GOT3 (cell line): ENCODE results near the gene GJB3.
"Not testable (repeated sequence)": the region's sequence is repeated elsewhere in the genome, so short reads cannot be mapped to it uniquely, and the experiment has no call there.

Experiments used
- DNase-seq: peaks from one replicate; lab custom pipeline; 2025; ENCODE audit warnings: mixed read lengths; lab: John Stamatoyannopoulos, UW

Gene GJB3

GRCh38 chr1:34786521-34787325, 5.7 kb downstream of the GJB3 start:
- DNase-seq = no peak

DNA sequence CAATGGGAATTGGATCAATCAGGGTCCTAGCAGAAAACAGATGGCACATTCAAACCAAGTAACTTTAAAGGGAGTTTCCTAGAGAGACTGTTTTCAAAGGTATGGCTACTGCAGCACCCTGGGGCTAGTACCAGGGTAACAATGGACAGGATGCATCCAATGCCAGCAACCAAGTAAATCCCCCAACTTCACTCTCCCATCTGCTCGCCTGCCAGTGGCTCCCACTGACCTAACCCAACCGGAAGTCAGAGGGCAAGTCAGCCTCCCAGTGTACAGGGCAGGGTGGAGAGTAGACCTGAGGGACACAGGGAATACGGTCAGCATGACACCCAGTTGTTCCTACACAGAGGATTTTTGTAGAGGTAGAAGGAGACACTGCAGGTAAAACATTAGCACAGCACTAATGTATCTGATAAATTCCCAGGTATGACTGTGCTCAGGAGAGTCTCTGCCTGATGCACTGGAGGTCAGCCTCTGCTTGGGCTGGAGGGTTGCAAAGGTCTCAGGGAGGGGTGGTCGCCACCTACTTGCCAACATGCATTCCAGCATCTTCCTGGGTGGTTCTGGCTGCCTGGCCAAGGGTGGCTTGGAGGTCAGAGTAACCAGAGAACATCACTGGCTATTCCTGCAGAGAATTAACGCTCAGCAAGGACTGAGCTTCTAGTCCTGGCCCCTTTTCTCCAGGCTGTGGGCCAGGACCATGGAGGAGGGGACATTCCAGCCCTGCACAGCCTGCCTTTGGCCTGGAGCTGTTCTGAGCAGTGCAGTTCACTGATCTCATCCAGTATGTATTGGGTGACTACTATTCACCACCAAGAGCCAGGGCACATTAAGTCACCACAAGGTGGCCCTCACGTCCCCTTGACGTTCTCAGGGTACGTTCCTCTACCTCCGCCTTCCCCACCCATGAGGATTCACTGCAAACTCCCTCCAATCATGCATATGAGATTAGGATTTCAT, 6.7 kb downstream of the GJB3 start:
- no peak for DNase-seq

- no peak for DNase-seq
Observed at GRCh38 chr1:34790985-34791384, 10.0 kb downstream of the GJB3 start.

- no peak for DNase-seq
Observed at GRCh38 chr1:34792424-34792823, 11.4 kb downstream of the GJB3 start.

DNA sequence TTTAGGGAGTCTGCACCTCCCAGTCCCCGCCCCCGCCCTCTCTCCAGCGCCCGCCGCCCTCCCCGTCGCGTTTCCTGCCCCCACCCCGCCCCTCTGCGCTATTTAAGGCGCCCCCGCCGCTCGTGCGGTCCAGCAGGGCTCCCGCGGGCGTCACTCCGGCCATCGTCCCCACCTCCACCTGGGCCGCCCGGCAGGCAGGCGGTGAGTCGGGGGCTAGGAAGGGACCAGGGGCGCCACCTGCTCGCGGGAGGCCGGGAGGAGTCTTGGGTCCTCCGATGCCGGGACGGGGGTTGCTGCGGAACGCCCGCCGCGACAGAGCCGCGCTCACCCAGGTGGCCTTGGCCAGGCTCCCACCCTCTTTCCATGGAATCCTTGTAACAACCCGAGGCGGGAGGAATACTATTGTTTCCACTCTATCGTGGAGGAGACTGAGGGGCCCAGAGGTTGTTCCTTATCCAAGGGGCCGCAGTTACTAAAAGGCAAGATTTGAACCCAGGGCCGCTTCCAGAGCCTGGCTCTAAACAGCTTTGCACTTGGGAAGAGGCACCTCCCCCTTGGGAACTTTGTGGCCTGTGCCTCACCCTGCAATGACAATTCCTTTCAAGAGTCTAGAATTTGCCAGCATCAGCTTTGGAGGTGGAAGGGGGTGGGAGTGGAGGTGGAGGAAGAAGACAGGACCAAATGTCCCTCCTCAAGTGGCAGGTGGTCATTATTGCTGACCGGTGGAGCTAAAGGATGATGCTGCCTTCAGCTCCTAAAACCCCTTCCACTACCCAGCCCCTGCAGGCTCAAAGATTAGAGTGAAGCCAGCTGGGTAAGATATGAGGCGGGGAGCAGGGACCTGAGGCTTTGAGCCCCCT, 12.1 kb downstream of the GJB3 start, which contains the start of gene GJA4:
Gene GJA4 (plus strand): TSS at position 132 of the 860 bp plus-strand sequence. CDS start 1,215 bp downstream, outside the sequence.
- DNase-seq = no peak

DNA sequence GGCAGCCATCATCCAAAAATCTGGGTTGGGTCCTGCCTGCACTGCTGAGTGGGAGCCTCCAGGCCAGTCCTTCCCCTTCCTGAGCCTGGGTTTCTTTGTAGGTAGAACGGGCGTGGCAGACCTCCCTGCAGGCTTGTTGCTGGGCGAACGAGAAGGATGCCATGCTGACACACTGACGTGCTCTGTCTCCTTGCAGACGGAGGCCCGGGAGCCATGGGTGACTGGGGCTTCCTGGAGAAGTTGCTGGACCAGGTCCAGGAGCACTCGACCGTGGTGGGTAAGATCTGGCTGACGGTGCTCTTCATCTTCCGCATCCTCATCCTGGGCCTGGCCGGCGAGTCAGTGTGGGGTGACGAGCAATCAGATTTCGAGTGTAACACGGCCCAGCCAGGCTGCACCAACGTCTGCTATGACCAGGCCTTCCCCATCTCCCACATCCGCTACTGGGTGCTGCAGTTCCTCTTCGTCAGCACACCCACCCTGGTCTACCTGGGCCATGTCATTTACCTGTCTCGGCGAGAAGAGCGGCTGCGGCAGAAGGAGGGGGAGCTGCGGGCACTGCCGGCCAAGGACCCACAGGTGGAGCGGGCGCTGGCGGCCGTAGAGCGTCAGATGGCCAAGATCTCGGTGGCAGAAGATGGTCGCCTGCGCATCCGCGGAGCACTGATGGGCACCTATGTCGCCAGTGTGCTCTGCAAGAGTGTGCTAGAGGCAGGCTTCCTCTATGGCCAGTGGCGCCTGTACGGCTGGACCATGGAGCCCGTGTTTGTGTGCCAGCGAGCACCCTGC, 13.2 kb downstream of the GJB3 start:
- no peak for DNase-seq

DNA sequence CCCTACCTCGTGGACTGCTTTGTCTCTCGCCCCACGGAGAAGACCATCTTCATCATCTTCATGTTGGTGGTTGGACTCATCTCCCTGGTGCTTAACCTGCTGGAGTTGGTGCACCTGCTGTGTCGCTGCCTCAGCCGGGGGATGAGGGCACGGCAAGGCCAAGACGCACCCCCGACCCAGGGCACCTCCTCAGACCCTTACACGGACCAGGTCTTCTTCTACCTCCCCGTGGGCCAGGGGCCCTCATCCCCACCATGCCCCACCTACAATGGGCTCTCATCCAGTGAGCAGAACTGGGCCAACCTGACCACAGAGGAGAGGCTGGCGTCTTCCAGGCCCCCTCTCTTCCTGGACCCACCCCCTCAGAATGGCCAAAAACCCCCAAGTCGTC, 13.8 kb downstream of the GJB3 start:
- DNase-seq = no peak

DNA sequence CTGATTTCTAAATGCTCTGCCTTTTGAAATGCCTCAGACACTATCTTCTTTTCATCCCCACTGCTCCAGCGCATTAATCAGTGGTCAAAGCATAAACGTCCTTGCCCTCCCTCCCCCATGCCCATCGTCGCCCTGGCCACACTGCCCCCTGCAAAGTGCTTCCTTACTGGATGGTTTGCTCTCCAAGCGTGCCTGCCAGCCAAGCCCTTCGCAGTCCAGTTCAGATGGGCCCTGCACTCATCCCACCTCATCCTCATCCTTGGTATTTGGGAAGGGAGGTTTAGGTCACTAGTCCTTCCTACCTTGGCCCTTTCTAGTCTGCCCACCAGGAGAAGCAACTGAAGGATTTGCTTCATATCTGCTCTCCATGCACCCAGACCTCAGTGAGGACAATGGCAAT, 14.9 kb downstream of the GJB3 start:
- no peak for DNase-seq

DNA sequence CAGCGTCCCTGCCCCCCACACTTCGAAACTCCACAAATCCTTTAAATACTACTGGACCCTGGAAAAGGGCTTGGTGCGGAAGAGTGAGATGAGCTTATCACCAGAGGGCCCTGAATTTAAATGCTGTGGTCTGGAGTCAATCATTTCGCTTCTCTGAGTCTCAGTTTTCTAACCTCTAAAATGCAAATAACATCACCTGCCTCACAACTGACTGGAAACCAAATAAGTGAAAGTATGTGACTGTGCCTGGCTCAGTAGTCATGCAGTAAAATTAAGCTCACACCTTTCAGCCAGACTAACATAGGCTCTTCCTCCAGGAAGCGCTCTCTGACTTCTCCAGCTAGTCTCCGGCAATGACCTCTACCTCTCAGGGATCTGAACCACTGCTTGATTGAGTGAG, 16.0 kb downstream of the GJB3 start:
- no peak for DNase-seq

GRCh38 chr1:34800214-34800613, 19.2 kb downstream of the GJB3 start:
- no peak for DNase-seq

DNA sequence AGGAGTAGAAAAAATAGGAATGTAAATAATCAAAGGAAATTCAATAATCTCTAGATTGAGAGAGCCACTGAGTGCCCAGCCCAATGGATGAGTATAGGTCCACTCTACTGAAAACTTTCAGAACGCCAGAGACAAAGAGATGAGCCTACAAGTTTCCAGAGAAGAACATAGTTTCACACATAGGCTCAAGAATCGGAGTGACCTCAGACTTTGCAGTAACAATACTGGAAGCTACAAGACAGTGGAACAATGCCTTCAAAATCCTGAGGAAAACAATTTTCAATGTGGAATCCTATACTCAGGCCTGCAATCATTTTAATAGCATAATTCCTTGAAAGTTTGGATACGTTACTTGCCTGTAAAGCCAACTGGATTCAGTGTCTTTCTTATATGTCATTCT, 22.8 kb downstream of the GJB3 start:
- DNase-seq = no peak

DNA sequence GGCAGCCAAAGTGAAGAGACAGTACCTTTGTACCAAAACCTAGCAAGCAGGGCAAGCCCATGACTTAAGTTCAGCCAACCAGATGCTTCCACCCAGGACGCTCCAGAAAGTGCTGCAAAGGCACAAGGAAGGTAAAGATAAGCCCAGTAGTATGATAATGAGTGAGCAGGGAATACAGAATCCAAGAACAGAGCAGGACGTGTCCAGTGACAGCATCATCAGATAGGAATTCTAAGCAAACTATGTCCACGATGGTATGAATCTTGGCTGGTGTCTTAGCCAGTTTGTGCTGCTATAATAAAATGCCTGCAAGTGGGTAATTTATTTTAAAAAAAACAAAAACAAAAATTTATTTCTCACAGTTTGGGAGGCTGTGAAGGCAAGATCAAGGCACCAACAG, 25.4 kb downstream of the GJB3 start:
- DNase-seq = no peak

DNA sequence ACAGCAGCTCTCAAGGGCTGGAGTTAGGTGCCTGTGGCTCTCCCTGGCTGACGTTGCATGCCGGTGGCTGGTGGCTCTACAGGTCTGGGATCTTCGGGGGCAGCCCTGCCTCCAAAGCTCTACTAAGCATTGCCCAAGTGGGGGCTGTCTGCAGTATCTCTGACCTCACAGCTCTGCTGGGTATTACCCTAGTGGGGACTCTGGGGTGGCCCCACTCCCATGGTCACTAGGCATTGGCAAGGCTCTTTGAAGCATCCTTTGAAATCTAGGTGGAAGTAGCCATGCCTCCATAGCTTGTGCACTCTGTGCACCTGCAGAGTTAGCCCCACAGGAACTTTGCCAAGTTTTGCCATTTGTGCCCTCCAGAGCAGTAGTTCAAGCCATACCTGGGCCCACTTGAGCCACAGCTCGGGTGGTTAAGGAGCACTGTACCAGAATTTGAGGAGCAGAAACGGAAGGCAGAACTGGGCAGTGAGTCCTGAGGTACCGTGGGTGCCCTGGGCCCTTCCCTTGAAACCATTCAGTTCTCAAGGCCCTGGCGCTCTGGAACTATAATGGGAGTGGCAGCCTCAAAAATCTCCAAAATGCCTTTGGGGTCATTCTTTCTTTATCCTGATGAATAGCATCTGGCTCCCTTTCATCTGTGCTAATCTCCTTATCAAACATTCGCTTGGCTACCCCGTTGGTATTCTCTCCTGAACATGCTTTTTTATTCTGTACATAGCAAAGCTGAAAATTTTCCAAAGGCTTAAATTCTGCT, 27.2 kb downstream of the GJB3 start:
- no peak for DNase-seq

GRCh38 chr1:34810781-34811180, 29.8 kb downstream of the GJB3 start:
- DNase-seq = not testable (repeated sequence)

GRCh38 chr1:34816332-34816731, 35.3 kb downstream of the GJB3 start:
- no peak for DNase-seq

GRCh38 chr1:34816778-34817177, 35.8 kb downstream of the GJB3 start:
- DNase-seq = no peak

DNA sequence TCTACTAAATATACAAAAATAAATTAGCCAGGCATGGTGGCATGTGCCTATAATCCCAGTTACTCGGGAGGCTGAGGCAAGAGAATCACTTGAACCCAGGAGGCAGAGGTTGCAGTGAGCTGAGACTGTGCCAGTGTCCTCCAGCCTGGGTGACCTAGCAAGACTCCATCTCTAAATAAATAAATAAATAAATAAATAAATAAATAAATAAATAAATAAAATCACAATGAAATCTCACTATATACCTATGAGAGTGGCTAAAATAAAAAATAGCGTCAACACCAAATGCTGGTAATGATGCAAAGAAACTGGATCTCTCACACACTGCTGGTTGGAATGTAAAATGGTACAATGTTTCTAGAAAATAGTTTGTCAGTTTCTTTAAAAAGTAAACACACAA, 37.8 kb downstream of the GJB3 start:
- not testable (repeated sequence) for DNase-seq

GRCh38 chr1:34822202-34822601, 41.2 kb downstream of the GJB3 start:
- no peak for DNase-seq

GRCh38 chr1:34824817-34825454, 43.9 kb downstream of the GJB3 start:
- DNase-seq = no peak
